NCI-H2227 treated with DMSO at 0.1 percent for 48 hours (cell line): ENCODE data around the gene PRF1.
"Not testable (repeated sequence)": the region's sequence is repeated elsewhere in the genome, so short reads cannot be mapped to it uniquely, and the experiment has no call there.

ENCODE experiments used
- DNase-seq: peaks from one replicate; lab custom pipeline; 2025; lab: John Stamatoyannopoulos, UW

Gene PRF1

GRCh38 chr10:70617798-70618568 lies 15.4 kb upstream of the PRF1 start:
- no peak for DNase-seq

DNA sequence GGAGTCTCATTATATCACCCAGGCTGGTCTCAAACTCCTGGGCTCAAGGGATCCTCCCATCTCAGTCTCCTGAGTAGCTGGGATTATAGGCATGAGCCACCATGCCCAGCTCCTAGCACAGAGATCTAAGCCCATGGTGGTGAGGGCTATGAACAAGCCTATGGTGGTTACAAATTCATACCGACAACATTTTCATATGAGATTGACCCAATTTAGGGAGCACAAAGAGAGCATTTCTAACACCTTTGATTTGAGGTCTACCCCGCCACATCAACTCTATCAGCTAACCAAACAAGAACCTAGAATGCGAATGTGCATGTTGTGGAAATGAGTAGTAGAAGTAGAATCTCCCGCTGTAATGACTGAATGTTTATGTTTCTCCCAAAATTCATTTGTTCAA lies 14.2 kb upstream of the PRF1 start:
- DNase-seq, result no peak

GRCh38 chr10:70615784-70616522 lies 13.4 kb upstream of the PRF1 start:
- DNase-seq, result no peak

GRCh38 chr10:70615211-70615610 lies 12.7 kb upstream of the PRF1 start:
- DNase-seq, result no peak

- DNase-seq, result not testable (repeated sequence)
Measured at GRCh38 chr10:70614364-70614763, 11.8 kb upstream of the PRF1 start.

DNA sequence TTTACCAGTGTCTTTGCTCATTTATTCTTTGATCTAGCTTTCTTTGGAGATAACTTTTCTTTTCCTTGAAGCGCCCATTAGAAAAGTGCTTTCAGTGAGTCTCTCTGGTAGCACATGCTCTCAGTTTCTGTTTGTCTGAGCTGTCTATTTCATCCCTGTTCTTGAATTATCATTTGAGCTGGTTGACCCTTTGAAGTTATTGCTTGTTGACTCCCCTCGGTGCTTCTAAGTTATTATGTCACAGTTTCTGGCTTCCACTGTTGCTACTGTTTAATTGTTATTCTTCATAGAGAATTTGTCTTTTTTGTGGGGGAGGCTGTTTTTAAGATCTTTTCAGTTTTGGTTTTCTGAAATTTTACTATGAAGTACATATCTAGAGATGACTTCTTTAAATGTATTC lies 11.4 kb upstream of the PRF1 start:
- no peak for DNase-seq

DNA sequence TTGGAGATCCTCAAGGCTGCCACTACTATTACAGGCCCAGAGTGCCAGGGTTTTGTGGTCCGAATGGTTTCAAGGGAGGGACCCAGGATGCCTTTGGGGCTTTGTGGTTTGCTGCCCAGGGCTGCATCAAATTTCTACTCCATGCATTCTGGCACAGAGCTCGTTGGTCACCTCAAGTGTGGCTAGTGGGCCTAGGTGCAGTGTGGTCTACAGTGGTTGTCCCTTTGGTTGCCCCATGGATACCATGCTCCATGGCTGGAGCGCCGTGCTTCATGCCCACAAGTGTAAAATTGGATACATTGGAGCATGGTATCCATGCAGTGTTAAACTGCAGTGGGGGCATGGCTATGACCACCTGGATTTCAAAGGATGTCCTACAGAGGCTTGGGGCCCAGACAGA lies 5.4 kb upstream of the PRF1 start:
- DNase-seq, result no peak

GRCh38 chr10:70605161-70605560 lies 2.6 kb upstream of the PRF1 start:
- DNase-seq, result no peak

DNA sequence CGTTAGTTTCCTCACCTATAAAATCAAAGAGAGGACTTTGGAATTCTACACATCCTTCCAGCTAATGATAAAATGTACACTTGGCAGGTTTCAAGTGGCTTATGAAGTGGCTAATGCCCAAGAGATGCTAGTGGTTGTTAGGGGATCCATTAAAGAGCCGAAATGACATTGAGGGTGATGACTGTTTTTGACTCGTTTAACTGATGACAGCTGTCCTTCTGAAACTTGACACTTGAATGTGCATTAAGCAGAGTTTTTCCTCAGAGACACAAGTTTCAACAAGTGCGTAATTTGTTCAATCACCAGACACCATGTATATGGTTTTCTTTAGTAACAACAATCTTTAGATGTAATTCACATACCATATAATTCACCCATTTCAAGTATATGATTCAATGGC lies 1.6 kb upstream of the PRF1 start:
- DNase-seq, result no peak

- DNase-seq, result no peak
Measured at GRCh38 chr10:70603449-70603801, 884 bp upstream of the PRF1 start.

DNA sequence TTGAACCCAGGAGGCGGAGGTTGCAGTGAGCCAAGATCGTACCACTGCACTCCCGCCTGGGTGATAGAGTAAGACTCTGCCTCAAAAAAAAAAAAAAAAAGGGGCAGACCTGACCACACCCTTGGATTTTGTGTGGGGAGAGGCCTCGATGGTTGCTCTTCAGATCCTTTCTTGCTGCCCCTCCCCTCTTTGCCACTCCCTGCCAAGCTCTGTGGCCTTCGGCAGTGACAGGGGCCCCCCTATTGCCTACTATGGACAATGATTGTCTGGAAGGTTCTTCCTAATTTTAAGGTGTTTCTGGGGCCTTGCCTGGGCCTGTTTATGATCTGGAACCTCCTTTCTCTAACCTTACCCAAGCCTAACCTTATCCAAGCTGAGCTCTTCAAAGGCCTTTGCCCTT lies 795 bp downstream of the PRF1 start:
- DNase-seq, result no peak

DNA sequence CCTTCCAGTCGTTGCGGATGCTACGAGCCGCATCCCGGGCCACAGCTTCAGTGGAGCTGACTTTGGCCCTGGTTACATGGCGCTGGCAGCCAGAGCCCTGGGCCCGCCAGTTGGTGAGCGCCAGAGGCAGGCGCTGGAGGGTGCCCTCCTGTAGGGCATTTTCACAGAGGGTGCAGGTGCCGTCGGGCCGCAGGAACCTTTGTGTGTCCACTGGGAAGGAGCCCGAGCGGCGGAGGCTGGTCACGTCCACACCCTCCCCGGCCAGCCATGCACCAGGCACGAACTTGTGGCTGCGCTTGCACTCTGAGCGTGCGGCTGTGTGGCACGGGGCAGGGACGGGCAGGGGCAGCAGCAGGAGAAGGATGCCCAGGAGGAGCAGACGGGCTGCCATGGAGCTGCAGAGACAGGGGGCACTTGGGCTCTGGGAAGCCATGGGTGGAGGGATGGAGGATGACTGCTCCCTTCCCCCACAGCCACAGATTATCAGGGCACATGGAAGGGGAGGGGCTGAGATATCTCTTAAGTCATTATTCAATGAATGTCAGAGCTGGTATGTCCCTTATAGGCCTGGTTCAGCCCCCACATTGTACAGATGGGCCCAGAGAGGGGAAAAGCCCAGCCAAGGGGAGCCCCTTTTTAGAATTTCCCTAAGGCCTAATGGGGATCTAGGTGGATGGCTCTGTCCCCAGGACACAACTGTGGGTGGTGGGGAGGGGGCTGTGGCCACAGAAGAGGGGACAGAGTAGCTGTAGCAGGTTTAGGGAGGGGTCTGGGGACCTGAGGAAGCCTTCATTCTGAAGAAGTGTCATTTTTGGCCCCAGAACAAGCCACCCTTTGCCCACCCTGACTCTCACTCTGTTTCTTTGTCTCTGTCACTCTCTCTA lies 1.8 kb downstream of the PRF1 start:
- DNase-seq, result no peak

DNA sequence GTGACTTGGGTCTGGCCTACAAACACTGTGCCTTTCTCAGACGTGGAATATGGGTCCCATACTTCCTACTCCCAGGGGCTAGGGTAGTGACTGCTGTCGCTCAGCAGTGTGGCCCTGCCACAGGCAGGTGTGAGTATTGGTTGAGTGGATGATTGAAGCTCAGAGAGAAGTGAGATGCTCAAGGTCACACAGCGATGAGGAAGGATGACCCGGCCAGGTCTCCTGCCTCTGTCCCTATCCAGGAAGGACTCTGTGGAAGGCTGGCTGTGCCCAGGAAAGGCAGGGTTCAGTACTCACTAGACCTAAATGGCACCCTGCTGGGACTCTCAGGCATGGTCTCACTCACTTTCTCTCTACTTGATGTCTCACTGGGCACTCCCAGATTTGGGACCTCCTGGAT lies 2.8 kb downstream of the PRF1 start:
- DNase-seq, result no peak

DNA sequence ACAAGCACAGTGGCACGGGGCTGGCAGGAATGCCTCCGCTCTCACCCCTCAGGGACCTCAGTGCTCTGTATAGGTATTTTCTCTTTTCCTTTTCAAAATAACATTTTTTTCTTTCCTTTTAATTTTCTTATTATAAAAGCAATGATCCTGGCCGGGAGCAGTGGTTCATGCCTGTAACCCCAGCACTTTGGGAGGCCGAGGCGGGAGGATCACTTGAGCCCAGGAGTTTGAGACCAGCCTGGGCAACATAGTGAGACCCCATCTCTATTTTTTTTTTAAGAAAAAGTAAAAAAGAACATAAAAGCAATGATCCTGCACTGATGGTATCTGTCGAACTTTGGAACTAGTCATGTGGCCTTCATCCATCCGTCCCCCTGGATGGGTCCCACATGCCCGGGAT lies 3.2 kb downstream of the PRF1 start:
- no peak for DNase-seq

GRCh38 chr10:70598857-70599295 lies 3.7 kb downstream of the PRF1 start:
- DNase-seq, result no peak

DNA sequence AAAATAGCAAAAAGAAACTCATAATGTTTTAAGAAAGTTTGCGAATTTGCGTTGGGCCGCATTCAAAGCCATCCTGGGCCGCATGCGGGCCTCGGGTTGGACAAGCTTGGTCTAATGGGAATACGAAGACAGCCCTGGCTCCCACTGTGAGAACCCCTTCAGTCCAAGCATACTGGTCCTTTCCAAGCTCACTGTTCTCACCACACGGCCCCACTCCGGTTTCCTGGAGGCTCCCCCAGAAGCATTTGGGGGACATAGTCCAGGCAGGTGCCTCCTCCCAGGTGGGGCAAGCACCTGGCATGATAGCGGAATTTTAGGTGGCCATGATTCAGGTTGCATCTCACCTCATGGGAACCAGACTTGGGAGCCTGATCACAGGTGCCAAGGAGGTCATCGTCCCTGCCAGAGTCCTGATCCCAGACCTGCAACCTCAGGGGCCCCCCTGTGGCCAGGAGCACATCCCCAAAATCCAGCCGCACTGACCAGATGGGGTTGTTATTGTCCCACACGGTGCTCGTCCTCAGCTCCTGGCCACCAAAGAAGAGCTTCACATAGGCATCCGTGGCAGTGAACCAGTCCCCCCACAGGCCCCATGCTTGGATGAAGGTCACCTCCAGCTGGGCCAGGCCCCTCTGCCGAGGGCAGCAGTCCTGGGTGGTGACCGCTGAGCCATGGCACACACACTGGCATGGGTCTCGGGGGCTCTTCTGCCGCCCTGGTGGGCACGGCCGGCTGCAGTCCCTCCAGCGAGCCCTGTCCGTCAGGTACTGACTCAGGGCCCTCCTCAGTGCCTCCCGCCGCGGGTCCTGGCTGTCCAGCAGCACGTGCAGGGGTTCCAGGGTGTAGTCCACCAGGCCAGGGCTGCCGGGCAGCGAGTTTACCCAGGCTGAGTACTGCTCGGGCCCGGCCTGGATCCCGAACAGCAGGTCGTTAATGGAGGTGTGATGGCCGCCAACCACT lies 4.4 kb downstream of the PRF1 start:
- DNase-seq, result no peak

DNA sequence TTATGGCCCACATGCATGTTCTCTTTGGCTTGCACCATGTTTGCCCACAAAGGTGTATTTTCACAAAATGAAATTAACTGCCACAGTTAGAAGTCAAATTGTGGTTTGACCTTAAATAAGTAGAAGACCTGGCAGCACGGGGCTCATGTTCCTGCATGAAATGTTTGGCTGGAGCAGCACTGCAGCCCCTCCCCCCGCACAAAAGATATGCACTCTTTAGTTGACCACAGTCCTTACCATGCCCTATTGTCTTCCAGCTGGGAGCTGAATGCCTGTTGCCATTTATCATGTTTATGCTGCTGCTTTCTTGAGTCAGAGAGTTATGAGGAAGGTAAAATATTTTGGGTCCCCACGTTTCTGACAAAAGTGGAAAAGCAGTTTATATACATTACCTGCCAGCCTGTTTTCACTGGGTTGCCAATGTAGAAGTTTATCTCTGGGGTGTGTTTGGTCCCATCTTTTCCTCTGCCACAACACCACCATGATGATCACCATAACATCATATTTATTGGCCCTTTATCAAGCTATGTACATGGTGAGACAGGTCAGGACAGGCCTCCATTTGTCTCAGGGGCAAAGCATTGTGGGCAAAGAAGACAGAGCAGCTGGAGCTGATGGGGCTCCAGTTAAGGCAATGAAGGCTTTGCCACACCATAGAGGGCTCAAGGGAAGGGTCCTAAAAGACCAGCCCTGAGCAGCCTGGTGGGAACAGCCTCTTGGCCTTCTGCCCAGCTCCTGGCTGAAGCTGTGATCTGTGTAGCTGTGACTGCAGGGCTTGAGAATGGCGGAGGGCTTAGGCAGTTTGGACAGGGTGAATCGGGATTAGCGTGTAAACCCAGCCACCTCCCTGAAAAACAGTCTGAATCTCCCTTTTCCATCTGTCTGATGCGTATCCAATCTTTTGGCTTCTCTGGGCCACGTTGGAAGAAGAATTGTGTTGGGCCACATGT lies 5.4 kb downstream of the PRF1 start:
- DNase-seq, result no peak

GRCh38 chr10:70596110-70596798 lies 6.3 kb downstream of the PRF1 start:
- DNase-seq, result no peak

GRCh38 chr10:70595566-70596016 lies 7.0 kb downstream of the PRF1 start:
- no peak for DNase-seq

GRCh38 chr10:70594161-70594560 lies 8.4 kb downstream of the PRF1 start:
- DNase-seq, result no peak
